Ectodermal cell (in vitro differentiated cells): ENCODE measurements around the gene PSMB11.
A peak's percentile ranks its signal among the peaks of the same experiment; 100 is the strongest.

Experiments used
- H3K27ac ChIP-seq: 2 replicates; pipeline ENCODE4 v1.7.0; 2013; ENCODE audit warnings: mild to moderate bottlenecking, low read depth, low read length; ENCODE audit not compliant: insufficient read depth, poor library complexity, severe bottlenecking
- H3K27me3 ChIP-seq: 2 replicates; pipeline ENCODE4 v1.7.0; 2013; ENCODE audit warnings: mild to moderate bottlenecking, low read length; ENCODE audit not compliant: insufficient read depth, control insufficient read depth, poor library complexity, severe bottlenecking
- H3K36me3 ChIP-seq: one replicate; pipeline ENCODE4 v1.7.0; 2013; ENCODE audit warnings: low read length; ENCODE audit not compliant: control insufficient read depth, insufficient read depth
- H3K4me1 ChIP-seq: one replicate; pipeline ENCODE4 v1.7.0; 2013; ENCODE audit warnings: low read length; ENCODE audit not compliant: control insufficient read depth, insufficient read depth
- H3K4me3 ChIP-seq: 2 replicates; pipeline ENCODE4 v1.7.0; 2013; ENCODE audit warnings: low read depth, low read length, control low read depth; ENCODE audit not compliant: insufficient read depth
- H3K9me3 ChIP-seq: 2 replicates; pipeline ENCODE4 v1.7.0; 2013; ENCODE audit warnings: mild to moderate bottlenecking, low read length, moderate library complexity; ENCODE audit not compliant: control insufficient read depth
- WGBS, 2 experiments: methylation state at CpG; one replicate each; pipeline ENCODE4 v1.1.7; 2013; ENCODE audit warnings: missing lambda C conversion rate in 2 of 2; 5-methylcytosine and 5-hydroxymethylcytosine counted together

PSMB11 gene

GRCh38 chr14:23025151-23025814 lies 16.7 kb upstream of the PSMB11 start:
- no peak overlapping the region for H3K4me3 ChIP-seq
- H3K27me3 ChIP-seq = no peaks in the 10 kb centered on the region
- H3K4me1 ChIP-seq = peaks cover 30% of the 10 kb centered on the region
- no peaks in the 10 kb centered on the region for H3K9me3 ChIP-seq
- H3K27ac ChIP-seq = peak overlapping the region; percentile 72
- peaks cover 20% of the 10 kb centered on the region for H3K36me3 ChIP-seq
- 85 to 88% methylated on average over 4 of the region's 4 CpGs for WGBS, 2 experiments

DNA sequence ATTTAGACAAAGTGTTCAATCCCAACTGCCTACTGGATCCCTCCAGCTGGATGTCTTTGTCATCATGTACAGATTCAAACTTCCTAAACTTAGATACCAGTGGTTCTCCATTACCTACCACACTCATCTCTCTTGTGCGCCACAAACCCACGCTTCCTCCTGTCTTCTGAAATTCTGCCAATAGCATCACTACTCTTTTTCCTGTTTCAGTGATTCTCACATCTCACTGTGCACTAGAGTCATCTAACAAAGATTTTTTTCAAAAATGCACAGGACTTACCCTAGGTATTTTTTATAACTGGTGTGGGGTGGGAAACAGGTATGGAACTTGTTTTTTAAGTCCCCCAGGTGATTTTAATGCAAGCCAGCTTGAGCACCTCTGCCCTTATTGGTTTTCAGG lies 13.2 kb upstream of the PSMB11 start:
- H3K27ac ChIP-seq = no peak overlapping the region
- H3K36me3 ChIP-seq = peaks cover 52% of the 10 kb centered on the region
- no peaks in the 10 kb centered on the region for H3K27me3 ChIP-seq
- WGBS, 2 experiments = 98% methylated on average over 2 of the region's 2 CpGs
- no peak overlapping the region for H3K4me3 ChIP-seq
- H3K9me3 ChIP-seq = no peaks in the 10 kb centered on the region
- peaks cover 16% of the 10 kb centered on the region for H3K4me1 ChIP-seq

DNA sequence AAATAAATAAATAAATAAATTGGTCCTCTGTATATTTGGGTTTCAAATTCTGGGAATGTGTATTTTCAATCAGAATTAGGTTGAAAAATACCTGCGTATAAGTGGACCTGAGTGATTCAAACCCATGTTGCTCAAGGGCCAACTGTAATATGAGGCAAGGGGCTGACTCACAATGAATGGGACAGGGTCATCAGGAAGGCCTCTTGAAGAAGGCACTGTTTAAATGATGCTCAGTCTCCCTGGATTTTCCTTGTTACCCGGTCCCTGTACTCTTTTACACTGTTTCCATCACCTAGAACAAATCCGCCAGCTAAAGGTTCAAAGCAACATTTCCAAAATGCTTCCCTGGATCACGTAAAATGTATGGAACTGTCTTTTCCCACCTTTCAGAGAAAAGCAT lies 11.1 kb upstream of the PSMB11 start:
- no peak overlapping the region for H3K27ac ChIP-seq
- H3K36me3 ChIP-seq = peaks cover 41% of the 10 kb centered on the region
- 96 to 97% methylated on average over 4 of the region's 4 CpGs for WGBS, 2 experiments
- peaks cover 5% of the 10 kb centered on the region for H3K4me1 ChIP-seq
- no peak overlapping the region for H3K4me3 ChIP-seq
- no peaks in the 10 kb centered on the region for H3K27me3 ChIP-seq
- no peaks in the 10 kb centered on the region for H3K9me3 ChIP-seq

DNA sequence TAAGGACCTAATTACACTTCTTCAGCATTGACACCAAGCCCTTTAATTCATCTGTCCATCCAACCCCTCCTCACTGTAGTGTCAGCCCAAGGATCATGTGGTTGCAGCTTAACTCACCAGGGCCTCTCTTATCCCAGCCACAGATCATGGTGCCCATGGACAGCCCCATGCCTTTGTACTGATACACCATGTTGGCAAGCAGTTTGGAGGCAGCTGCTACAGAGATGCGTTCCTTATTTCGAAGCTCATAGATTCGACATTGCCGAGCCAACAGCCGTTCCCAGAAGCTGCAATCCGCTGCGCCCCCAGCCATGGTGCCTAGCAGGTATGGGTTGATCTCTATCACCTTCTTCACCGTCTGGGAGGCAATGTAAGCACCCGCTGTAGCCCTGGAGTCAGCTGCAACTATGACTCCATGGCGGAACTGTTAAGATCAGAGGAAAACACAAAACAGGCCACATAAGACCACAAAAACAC lies 8.7 kb upstream of the PSMB11 start:
- H3K36me3 ChIP-seq = peaks cover 38% of the 10 kb centered on the region
- WGBS, 2 experiments = 92 to 95% methylated on average over 10 of the region's 10 CpGs
- no peak overlapping the region for H3K27ac ChIP-seq
- H3K4me1 ChIP-seq = peaks cover 5% of the 10 kb centered on the region
- H3K9me3 ChIP-seq = no peaks in the 10 kb centered on the region
- H3K4me3 ChIP-seq = peak overlapping the region; percentile 81
- no peaks in the 10 kb centered on the region for H3K27me3 ChIP-seq

GRCh38 chr14:23033801-23034497 lies 8.1 kb upstream of the PSMB11 start:
- no peaks in the 10 kb centered on the region for H3K9me3 ChIP-seq
- H3K4me3 ChIP-seq = peak overlapping the region; percentile 81
- peak overlapping the region; percentile 97 for H3K27ac ChIP-seq
- WGBS, 2 experiments = 41 to 42% methylated on average over 17 of the region's 17 CpGs
- no peaks in the 10 kb centered on the region for H3K27me3 ChIP-seq
- H3K4me1 ChIP-seq = peaks cover 5% of the 10 kb centered on the region
- peaks cover 38% of the 10 kb centered on the region for H3K36me3 ChIP-seq

- Histone ChIP-seq H3K36me3 (peaks cover 32% of the 10 kb centered on the region), H3K4me3 (peak within 1 kb of the TSS; percentile 81), H3K9me3 (no peaks in the 10 kb centered on the region), H3K27me3 (no peaks in the 10 kb centered on the region), H3K4me1 (peaks cover 5% of the 10 kb centered on the region), H3K27ac (peak within 1 kb of the TSS; percentile 97)
- 0% methylated on average over 36 of the region's 36 CpGs for WGBS, 2 experiments
Observed at GRCh38 chr14:23034498-23035302, 7.3 kb upstream of the PSMB11 start, which contains the start of gene PSMB5. Gene PSMB5, minus strand, starts transcription at chr14:23034900. Its CDS starts 19 bp downstream, at chr14:23034881.

GRCh38 chr14:23035303-23036144 lies 6.5 kb upstream of the PSMB11 start:
- no peaks in the 10 kb centered on the region for H3K27me3 ChIP-seq
- H3K36me3 ChIP-seq = peaks cover 30% of the 10 kb centered on the region
- 72 to 75% methylated on average over 14 of the region's 14 CpGs for WGBS, 2 experiments
- H3K27ac ChIP-seq = peak overlapping the region; percentile 97
- no peaks in the 10 kb centered on the region for H3K9me3 ChIP-seq
- H3K4me1 ChIP-seq = peaks cover 5% of the 10 kb centered on the region
- H3K4me3 ChIP-seq = peak overlapping the region; percentile 81

- WGBS, 2 experiments = 87 to 91% methylated on average over 4 of the region's 4 CpGs
Observed at GRCh38 chr14:23040100-23040499, 1.9 kb upstream of the PSMB11 start.

DNA sequence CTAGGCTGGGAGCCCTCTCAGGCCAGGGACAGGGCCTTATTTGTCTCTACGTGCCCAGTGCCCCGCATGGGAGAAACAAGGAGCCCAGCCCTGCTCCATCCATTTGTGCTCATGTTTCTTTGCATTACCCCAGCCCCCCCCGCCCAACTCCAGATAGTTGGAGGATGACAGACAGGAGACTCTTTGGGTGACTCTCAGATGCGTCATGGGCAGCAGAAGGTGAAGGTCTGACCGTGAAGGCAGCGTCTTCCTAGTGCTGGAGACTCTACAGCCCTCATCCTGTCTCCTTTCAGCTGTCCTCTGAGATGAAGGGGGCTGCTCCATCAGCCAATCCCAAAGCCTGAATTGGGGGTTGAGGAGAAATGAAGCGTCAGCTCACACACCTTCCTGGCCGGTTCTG lies 283 bp upstream of the PSMB11 start:
- Histone ChIP-seq H3K4me1 (peaks cover 12% of the 10 kb centered on the region), H3K36me3 (no peaks in the 10 kb centered on the region)
- 95% methylated on average over 8 of the region's 8 CpGs for WGBS, 2 experiments

More at GRCh38 chr14:23040100-23040499, 1.9 kb upstream of the PSMB11 start:
- Histone ChIP-seq H3K27me3 (no peaks in the 10 kb centered on the region), H3K9me3 (no peaks in the 10 kb centered on the region), H3K27ac (no peak overlapping the region), H3K36me3 (no peaks in the 10 kb centered on the region), H3K4me3 (no peak overlapping the region), H3K4me1 (peaks cover 12% of the 10 kb centered on the region)

More for the DNA sequence above, 283 bp upstream of the PSMB11 start:
- no peak overlapping the region for H3K27ac ChIP-seq
- no peak overlapping the region for H3K4me3 ChIP-seq
- H3K27me3 ChIP-seq = no peaks in the 10 kb centered on the region
- no peaks in the 10 kb centered on the region for H3K9me3 ChIP-seq
